GM19372 (cell line): Measurements from ENCODE around the gene SBK3.
"Not testable (repeated sequence)": the region's sequence is repeated elsewhere in the genome, so short reads cannot be mapped to it uniquely, and the experiment has no call there.

Experiments used
- ATAC-seq: cut with Tn5 transposase; IDR thresholded peaks from one replicate; pipeline ENCODE4 v1.9.1; 2021; ENCODE audit warnings: mild to moderate bottlenecking, low read depth, moderate library complexity; ENCODE audit not compliant: unreplicated experiment

The SBK3 gene

DNA sequence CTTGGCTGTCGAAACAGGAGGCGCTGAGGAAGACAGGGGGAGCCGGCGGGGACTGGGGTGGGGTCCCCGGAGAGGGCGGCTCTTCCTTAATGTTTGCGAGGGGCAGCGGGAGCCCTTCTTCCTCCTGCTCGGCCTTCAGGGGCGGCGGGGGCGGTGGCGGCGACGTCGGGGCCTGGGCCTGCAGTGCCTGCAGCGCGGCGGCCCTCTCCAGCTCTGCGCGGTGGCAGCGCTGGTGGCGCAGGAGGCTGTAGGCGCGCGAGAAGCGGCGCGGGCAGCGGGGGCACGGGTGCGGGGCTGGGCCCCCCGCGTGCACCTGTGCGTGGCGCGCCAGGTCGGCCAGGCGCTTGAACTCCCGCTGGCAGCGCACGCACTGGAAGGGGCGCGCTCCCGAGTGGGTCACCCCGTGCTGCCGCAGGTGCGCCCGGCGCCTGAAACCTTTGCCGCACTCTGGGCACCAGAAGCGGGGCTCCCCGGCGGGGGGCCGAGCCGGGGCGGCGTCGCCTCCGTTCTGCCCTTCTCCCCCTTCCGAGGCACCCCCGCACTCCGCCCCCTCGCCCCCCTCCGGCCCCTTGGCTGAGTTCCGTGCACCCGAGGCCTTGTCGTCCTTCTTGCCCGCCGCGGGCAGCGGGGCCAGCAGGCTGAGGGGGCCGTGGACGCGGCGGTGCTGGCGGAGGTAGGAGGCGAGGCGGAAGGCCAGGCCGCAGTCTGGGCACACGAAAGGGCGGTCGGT lies 32.9 kb upstream of the SBK3 start:
- no peak for ATAC-seq

GRCh38 chr19:55576746-55577145 lies 31.4 kb upstream of the SBK3 start:
- no peak for ATAC-seq

DNA sequence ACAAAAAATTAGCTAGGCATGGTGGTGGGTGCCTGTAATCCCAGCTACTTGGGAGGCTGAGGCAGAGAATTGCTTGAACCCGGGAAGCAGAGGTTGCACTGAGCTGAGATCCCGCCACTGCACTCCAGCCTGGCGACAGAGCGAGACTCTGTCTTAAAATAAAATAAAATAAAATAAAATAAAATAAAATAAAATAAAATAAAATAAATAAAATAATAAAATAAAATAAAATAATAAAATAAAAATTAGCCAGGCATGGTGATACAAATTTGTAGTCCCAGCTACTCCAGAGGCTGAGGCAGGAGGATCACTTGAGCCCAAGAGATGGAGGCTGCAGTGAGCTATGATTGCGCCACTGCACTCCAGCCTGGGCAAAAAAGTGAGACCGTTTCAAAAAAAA lies 28.6 kb upstream of the SBK3 start:
- not testable (repeated sequence) for ATAC-seq

- ATAC-seq, result not testable (repeated sequence)
These were observed 24.1 kb upstream of the SBK3 start for GRCh38 chr19:55569477-55569876.

GRCh38 chr19:55567708-55568328 lies 22.5 kb upstream of the SBK3 start:
- no peak for ATAC-seq

DNA sequence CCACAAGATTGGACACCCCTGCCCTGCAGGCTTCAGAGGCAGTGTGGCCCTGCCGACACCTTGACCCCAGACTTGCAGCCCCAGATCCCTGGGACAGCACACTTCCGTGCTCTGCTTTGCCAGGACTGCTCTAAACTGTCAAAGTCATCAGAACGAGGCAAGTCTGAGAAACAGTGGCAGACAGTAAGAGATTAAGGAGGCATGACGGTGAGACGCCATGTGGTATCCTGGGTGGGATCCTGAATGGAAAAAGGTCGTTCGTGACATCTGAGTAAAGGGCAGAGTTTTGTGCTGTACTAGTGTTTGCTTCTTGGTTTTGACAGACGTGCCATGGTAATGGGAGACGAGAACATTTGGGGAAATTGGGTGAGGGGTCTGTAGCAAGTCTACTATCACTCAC lies 21.5 kb upstream of the SBK3 start:
- no peak for ATAC-seq

GRCh38 chr19:55563261-55563690 lies 17.9 kb upstream of the SBK3 start:
- ATAC-seq, result no peak

DNA sequence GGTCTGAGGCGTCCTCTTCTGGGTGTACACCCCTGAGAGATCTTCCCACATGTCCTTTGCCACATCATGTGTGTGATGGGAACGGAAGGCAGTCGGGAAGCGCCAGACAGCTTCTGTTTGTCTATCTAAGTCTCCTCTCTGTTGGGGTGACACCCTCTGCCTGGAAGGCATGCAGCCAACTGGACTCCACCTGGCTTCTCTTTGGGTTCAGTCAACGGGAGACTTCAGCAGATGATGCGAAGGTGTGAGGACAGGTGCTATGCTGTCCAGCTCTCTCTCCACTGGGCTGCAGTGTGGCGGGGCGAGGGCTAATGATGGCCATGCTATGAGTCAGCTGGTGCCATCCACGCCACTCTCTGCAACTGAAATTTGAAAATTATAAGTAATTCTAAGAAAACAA lies 14.3 kb upstream of the SBK3 start:
- no peak for ATAC-seq

GRCh38 chr19:55554741-55555152 lies 9.4 kb upstream of the SBK3 start:
- ATAC-seq, result no peak

GRCh38 chr19:55554302-55554701 lies 9.0 kb upstream of the SBK3 start:
- ATAC-seq, result no peak

- no peak for ATAC-seq
These were observed 8.2 kb upstream of the SBK3 start for GRCh38 chr19:55553217-55554182.

- ATAC-seq, result no peak
These were observed 7.3 kb upstream of the SBK3 start for GRCh38 chr19:55552620-55553019.

GRCh38 chr19:55552206-55552605 lies 6.9 kb upstream of the SBK3 start:
- ATAC-seq, result no peak

- ATAC-seq, result no peak
These were observed 4.9 kb upstream of the SBK3 start for GRCh38 chr19:55550321-55550650.

DNA sequence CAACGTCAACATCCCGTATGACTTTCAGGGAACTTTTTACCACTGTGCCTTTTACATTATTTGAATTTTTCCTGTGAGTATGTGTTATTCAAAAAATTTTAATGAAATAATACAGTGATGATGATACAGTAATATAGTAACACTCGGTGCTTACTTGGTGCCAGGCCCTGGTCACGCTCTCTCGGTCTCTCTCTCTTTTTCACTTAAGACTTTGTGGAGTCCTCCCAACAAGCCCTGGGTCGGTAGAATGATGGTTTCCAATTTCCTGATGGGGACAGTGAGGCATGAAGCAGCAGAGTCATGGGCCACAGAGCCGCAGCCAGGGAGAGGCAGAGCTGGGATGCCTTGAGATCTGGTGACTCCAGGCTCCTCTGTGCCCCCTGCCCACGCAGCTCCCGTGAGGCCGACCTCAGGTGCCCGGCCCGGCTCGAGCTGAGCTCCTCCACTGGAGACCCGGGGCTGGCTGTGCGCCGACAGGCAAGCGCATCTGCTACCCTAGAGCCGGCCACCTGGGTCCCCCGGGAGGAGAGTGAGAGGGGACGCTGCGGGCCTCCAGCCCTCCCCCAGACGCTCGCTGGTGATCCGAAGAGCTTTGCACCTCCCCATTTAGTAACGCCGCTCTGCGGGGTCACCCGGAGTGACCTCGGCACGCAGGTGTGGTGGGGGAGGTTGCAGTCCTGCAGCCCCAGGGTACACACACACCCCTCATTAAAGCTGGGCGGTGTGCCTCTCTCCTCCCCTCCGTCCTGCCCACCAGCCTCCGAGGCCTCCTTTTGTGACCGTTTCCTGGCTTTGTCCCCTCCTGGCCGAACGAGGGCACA lies 4.4 kb upstream of the SBK3 start:
- no peak for ATAC-seq

DNA sequence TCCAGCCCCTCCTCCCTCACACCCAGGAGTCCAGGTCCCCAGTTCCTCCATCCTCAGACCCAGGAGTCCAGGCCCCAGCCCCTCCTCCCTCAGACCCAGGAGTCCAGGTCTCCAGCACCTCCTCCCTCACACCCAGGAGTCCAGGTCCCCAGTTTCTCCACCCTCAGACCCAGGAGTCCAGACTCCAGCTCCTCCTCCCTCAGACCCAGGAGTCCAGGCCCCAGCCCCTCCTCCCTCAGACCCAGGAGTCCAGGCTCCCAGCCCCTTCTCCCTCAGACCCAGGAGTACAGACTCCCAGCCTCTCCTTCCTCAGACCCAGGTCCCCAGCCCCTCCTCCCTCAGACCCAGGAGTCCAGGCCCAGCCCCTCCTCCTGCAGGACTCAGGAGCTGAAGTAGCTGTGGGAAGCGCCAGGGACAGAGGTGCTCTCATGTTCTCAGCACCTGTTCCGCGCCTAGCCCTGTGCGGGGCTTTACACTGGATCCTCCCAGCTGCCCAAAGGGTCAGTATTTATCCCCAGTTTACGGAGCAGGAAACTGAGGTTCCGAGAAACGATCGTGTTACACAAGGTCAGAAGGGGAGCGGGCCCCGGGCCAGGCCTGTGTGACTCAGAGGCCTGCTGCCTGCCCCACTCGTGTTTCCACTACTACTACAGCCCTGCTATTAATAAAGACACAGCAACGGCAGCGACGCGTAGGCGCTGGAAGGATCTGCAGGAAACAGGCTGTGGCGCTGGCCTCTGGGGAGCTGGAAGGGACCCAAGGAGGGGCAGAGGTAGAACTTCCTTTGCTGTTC lies 1.7 kb upstream of the SBK3 start:
- no peak for ATAC-seq

- ATAC-seq, result no peak
These were observed 668 bp upstream of the SBK3 start for GRCh38 chr19:55546011-55546410.

DNA sequence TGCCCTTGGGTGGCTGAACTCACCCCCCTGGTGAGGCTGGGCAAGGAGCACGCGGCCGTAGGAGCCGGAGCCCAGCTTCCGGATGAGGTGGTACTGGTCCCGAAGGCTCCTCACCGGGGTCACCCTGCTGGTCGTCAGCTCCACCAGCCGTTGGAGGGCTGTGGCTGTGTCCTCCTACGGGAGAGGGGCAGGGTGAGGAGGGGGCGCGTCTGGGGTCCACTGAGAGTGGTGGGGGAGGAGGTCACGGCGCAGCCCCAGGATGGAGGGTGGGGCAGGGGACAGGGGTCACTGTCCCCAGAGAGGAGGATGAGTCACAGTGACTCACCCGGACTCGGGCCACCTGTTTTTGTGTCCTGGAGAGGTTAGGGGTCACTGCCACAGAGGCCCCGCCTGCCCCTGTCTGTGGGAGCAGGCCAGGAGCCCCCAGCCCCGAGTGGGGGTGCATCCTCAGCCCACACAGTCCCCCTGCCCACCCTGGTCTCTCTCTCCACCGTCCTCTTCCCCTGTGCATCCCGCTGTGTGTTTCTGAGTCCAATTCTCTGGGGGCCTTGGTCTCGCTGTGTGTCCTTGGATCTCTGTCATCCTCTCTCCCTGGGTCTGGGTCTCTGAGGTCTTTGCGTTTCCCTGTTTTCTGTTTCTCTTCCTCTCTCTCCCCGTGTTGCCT lies 435 bp downstream of the SBK3 start:
- ATAC-seq, result no peak

- no peak for ATAC-seq
These were observed 1.3 kb downstream of the SBK3 start for GRCh38 chr19:55544014-55544413.
